ENCODE data around the gene FSTL4.
"Not testable (repeated sequence)": the region's sequence is repeated elsewhere in the genome, so short reads cannot be mapped to it uniquely, and the experiment has no call there.

The FSTL4 gene

DNA sequence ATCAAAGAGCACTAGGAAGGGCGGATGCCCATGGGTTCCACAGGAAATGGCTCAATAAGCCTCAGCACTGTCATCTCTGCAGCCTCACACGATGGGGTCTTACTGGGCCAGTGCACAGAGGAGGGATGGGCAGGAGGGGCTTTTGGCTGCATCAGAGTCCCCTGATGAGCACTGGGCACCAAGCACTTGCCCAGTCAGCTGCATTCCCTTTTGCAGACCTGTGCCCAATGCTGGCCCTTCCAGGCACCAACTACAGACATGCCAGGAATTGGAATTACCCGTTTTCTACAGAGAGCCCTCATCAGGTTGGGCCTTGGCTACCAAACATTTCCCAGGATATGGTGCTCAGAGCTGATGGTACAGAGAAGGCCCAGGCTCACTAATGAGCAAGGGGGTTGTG lies 378.1 kb downstream of the FSTL4 start:
- DNase-seq, result no peak

DNA sequence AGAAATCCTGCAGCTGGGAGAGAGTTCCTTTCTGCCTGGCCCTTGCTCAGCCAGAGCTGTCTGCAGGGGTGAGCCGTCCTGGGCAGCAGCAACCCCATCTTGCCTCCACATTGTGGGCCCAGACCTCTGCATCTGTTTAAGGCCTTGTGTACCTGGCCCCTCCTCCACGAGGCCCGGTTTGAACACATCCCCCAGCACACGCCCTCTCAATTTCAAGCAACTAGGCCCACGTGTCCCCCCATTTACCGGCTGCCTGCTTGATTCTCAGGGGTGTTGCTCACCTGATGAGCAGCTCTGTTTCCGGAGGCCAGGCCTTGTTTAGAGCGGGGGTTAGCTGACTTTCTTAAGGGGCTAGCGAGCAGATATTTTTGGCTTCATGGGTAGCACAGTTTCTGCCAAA lies 378.7 kb downstream of the FSTL4 start:
- no peak for DNase-seq

DNA sequence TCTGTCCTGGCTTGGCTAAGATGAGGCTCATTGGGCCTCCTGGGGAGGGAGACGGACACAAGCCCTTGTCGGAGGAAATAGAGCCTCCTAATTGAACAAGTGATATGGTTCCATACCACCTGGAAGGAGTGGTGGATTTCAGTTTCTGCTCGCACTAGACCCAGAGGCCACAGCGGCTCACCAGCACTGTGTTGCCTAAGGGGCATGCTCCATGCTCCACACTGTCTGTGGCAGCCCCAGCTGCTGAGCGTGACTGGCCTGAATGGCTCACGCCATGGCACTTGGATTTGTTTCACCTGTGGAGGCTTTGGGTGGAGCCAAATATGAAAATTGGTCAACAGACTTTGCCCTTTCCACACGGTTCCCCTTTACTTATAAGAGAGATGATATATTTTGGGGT lies 379.4 kb downstream of the FSTL4 start:
- DNase-seq, result no peak

DNA sequence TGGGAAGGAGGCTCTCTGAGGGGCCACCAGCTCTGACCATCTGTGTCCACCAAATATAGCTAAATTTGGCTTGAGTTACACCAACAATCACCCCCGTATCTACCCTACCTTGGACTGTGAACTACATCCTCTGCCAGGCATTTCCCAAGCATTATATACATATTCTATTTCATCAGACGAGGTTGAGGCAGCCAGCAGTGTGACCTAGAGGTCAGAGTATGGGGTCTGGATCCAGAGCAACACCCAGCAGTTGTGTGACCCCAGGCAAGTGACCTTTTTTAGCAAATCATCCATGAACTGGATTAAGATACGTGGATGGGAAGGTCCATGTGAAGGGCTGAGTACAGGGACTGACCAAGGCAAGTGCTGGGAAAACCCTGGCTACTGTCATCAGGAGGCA lies 379.9 kb downstream of the FSTL4 start:
- no peak for DNase-seq

DNA sequence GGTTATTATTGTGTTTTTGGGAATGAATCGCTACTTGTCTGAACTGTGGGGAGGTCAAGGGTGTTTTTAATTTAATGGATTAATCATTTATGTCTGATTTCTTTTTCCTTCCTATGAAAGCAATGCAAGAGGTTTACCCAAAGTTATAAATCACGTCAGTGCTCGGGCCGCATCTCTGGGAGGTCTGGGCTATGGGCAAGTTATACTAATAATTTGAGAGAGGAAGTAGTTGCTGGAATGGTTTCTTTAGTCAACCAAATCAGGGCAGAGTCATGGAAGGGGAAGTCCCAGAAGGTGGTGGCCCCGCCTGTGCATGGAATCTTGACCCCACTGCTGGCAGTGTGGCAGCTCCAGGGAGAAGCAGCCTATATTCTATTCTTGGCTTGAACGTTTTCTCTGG lies 380.3 kb downstream of the FSTL4 start:
- DNase-seq, result no peak

DNA sequence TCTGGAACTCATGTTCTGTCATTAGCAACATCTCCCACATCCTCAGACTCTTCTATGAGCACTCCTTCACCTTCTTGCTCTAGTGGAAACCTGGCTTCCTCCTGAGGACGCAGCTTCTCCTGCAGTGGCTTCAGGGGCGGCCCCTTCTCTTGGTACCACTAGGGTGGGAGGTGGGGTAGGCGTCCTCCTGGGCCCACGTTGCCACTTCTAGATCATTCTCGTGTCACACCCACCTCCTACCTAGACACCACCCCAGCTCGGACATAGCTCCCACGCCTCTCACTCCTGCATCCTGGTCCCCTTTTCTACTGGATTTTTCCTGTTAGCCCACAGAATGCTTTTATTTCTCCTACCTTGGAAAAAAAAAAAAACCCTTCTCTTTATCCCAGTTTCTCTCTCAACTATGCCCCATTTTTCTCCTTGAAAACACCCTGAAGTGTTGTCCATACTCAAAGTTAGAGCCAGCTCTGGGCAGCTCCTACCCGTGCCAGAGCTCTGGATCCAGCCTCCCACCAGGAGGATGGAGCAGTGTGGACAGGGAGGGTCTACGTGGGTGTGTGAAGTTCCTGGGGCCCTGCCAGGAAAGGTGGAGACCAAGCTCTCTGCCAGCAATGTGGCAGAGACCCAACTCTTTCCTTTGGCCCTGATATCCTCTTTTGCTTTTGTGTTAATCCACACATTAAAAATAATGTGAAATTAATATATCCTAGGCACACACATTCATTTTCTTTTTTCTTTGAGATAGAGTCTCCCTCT lies 381.3 kb downstream of the FSTL4 start:
- peak; percentile 21 for DNase-seq

DNA sequence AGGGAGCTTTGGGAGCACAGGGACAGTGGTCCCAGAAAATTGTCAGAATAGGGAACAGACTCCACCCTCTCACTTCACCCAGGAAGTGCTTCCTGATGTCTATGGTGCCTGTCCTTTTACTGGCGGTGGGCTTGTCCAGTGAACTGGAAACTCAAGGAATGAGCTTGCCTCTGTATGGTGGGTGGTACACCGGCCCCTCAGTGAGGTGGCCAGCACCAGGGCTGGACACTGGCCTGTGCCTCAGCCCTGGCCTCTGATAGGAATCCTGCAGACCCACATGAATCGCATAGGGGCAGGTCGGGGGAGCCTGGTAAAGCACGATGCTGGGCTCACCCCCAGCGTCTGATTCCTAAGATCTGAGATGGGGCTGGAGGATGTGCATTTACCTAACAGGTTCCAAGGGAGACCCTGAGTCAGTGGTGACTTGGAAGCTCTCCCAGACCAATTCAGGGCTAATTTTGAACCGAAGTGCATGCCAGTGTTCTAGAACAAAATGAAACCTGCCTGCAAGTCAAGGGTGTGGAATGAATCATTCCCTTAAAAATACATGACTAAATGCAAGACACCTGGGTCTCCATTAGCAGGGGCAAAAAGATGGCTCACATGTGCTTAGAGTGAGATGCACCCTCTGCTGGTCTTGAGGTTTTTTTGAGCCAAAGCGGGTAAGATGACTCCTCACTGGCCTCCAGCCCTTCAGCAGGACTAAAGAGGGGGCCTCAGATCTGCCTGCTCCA lies 382.2 kb downstream of the FSTL4 start:
- DNase-seq, result no peak

DNA sequence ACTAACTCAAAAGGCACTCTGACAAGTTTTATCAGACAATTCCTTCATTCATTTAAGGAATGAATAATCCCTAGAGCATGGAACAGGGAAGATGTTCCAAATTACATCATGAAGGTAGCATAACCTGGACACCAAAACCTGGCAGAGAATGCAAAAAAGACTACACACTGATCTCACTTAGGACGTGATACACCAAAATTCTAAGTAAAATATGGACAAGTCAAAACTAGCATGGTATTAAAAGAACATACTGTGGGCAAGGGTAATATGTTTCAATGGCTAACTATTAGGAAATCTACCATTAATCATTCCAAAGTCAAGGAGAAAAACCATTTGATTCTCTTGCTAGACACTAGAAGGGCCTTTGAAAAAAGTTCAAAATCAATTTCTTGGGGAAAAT lies 384.0 kb downstream of the FSTL4 start:
- DNase-seq, result no peak

DNA sequence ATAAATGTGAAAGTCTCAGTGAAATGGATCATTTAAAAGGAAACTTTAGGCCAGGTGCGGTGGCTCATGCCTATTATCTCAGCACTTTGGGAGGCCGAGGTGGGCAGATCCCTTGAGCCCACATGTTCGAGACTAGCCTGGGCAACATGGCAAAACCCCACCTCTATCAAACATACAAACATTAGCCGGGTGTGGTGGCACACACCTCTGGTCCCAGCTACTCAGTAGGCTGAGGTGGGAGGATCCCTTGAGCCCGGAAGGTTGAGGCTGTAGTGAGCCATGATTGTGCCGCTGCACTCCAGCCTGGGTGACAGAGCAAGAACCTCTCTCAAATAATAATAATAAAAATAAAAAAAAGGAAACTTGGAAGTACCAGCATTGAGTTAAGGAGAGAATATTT lies 384.4 kb downstream of the FSTL4 start:
- DNase-seq, result no peak

DNA sequence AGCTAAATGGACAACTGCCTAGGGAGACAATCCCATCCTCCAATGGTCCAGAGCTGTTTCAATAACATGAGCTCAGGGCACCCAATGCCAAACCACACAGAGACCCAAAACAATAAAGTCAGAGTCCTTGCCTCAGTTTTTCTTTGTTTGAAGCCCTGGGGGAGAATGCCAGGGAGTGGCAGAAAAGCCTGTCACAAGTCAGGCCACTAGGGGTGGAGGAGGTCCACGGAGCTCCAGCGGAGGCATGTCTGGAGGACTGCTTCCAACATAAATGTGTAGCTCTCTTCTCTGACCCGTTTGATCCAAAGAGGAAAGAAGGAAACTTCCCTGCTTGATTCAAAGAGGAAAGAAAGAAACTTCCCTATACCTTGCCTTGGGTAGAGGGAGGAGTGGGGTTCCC lies 385.3 kb downstream of the FSTL4 start:
- no peak for DNase-seq

DNA sequence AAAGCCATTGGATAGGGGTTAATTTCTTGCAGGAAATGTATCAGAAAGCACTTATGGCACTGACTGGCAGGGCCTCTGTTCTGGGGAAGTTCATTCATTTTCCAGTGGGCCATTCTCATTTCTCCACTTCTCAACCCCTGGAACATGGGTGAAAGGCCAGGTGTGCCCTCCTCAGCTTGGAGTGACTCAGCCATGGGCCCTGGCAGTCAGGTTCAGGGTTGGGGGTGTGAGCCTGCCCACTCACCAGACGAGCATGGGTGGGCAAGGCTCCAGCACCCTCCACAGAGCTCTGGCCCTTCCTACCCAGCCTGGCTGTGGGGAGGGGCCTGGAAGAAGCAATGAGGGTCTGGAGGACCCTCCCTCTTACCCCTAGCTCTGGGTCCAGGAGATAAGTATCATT lies 386.2 kb downstream of the FSTL4 start:
- no peak for DNase-seq

DNA sequence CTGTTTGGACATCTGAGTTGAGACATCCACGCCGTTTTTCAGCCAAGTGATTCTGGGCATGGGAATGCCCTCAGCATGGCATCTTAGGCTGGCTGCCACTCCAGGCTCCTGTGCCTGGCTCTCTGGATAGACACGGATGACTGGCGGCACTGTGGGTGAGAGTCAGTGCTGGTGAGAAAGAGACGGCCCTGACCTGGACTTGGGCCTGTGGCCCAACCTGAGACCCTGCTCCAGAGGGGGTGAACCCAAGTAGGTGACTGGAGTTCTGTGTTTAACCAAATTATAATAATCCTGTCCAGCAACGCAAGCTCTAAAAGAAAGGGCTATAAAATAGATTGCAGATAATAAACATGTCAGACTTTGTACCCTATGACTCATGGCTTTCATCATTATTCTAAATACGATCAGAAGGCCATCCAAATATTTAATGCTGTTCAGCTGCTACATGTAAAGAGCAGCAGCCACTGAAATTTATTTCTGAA lies 386.6 kb downstream of the FSTL4 start:
- DNase-seq, result peak; percentile 33

DNA sequence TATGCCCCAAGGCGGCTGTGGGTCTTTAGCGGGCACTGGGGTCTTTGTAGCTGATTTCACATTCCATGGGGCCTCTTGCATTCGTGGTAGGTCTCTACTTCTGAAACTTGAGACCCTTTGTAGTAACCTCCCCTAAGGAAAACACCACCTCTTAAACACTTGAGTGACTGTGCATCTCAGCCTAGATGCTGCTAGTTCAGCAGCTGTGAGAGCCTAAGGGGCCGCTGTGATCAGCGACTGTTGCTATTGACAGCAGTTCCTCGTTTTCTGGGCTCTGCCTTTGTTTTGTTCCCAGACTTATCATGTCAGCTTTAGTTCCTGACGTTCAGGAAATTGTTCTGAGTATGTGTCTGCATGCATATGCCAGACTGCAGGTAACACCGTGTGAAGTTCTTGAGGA lies 389.4 kb downstream of the FSTL4 start:
- DNase-seq, result no peak

DNA sequence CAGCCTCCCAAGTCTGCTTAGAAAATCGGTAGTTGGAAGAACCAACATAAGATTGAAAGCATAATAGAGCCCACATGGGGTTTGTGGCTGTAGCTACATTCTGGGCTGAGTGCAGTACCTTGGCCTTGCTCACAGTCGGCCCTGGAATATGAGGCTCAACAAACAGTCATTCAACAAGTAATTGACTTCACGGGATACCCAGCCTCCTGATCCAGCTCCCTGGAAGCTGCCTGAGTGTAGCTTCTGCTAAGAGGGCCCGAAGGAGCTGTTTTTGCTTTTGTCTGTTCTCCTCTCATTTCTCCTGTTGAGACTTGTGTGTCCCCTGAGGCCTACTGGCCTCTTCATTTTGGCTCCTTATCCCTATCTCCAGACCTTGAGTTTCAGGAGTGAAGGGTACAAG lies 389.8 kb downstream of the FSTL4 start:
- no peak for DNase-seq

DNA sequence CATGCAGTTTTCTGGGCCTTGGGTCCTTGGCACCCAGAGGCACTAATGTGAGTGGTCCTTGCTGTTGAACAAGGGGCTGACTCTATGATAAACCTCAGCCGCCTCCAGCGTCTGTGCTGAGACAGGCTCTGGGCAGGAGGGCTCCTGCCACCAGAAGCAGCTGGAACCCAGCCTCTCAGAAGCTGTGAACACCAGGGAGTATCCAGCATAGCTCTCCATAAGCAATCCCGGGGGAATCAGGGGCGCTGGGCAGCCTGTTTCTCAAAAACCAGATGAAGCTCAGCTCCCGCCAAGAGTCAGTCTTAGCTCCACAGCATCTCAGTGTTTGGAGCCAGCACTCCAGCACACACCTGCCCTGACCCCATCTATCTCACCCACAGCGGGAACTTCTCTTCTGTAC lies 390.3 kb downstream of the FSTL4 start:
- no peak for DNase-seq

DNA sequence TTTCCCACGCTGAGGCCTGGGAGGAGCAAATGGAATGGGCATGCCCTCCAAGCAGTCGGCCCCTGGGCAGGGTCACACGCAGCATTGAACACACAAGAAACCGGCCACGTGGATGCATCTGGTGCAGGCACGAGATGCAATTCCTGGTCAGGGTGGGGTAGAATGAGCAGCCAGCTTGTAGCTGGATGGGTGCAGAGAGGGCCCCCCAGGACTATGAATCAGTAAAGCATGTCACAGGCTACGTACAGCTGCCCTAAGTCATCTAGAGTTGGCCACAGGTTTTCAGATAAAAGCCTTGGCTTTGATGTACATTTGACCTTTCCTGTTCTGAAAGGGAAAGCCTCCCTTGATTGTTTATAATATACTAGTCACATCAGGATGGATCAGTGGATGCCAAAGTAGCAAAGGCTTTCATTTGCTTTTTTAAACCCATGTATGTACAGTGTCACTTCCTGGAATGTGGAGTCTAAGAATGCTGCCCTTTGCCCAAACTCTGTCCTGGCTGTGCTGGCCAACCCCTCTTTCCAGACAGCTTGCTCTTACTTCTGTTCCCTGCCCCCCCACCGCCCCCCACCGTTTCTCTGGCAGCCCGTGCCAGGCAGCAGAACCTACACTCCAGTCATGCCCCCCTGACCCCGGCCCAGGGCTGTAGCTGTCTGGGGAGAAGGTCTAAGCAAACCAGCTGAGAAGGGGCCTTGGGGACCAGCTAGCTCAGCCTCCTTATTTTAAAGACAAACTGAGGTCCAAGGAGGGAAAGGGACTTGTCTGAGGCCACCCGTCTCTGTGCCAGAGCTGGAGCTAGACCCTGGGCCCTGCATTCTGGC lies 391.3 kb downstream of the FSTL4 start:
- DNase-seq, result no peak

DNA sequence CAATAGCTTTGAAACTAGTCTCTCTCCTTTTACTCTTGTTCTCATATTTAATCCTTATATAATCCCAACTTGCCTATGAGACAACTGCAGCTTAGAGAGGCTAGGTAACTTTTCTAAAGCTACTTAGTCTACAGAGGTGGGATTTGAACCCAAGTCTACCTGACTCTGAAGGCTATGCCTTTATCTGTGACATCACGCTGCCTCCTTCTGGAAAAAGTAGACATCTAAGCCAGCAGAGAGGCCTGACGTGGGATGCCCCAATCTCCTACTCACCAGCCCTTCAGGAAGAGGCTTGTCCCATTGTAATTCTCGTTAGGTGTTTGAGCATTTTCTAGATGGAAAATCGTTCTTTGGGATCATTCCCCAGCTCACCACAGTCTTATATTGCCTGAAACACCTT lies 393.0 kb downstream of the FSTL4 start:
- no peak for DNase-seq

DNA sequence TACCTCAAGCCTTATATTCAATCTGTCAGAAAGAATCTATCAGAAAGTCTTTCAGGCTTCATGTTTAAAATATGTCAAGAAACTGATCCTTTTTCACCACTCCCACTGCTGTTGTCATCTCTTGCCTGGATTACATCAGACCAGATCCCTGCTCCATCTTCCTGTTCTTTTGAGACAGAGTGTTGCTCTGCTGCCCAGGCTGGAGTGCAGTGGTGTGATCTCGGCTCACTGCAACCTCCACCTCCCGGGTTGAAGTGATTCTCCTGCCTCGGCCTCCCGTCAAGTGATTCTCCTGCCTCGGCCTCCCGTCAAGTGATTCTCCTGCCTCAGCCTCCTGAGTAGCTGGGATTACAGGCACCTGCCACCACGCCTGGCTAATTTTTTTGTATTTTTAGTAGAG lies 396.2 kb downstream of the FSTL4 start:
- DNase-seq, result not testable (repeated sequence)

DNA sequence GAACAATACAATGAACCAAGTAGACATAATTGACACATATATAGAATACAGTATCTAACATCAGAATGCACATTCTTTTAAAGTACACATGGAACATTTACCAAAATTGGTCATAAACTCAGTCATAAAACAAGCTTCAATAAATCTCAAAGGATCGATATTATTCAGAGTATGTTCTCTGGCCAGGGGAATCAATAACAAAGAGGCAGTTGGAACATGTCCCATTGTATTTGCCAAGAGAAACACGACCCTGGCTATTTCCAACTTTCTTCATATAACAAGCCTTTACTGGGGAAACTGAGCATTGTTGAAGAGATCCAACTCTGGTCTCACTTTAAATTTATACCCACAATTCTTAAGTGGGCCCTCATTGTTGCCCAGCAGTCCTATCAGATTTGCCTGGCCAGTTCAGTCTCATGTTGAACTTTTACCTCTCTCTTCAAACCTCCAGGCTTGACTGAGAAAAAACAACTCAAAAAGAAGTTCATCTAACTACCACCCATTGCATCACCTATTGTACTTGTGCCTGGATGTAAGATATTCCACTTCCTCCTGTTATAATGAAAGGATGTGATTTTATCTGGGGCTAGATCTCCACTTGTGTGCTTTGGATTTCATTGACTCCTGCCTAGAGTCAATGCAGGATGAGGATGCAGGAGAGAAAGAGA lies 398.1 kb downstream of the FSTL4 start:
- no peak for DNase-seq

DNA sequence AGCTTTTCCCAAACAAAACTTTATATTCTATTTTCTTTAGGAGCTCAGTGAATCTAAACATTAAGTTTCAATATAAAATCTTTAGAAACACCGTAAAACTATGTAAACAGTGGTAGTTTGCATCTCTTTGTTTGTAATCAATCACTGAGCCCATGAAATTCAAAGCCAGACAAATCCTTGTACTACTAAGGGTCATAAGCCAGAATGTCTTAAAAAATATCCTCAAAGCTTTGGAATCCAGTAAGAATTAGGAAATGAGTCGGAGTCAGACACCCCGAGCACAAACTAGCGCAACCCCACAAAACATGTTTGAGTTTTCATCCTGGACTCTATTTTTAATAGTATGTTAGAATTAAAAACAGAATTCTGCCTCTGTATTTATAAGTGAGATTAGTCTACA lies 406.7 kb downstream of the FSTL4 start:
- no peak for DNase-seq

DNA sequence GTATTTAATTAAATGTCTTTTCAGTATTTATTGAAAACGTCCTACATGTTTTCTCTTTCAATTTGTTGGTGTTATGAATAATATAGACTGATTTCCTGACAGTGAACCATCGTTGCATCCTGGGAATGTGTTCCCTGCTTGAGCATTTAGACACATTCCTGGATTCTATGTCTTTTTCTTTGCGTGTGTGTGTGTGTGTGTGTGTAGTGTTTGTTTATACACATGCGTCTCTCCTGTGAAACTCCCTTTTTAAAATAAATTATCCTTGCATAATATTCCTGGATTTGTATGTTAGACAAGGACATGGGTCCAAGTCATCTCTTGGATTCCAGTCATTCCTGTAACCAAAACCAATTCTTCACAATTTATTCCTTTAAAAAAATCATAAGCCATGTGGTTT lies 407.1 kb downstream of the FSTL4 start:
- DNase-seq, result no peak

DNA sequence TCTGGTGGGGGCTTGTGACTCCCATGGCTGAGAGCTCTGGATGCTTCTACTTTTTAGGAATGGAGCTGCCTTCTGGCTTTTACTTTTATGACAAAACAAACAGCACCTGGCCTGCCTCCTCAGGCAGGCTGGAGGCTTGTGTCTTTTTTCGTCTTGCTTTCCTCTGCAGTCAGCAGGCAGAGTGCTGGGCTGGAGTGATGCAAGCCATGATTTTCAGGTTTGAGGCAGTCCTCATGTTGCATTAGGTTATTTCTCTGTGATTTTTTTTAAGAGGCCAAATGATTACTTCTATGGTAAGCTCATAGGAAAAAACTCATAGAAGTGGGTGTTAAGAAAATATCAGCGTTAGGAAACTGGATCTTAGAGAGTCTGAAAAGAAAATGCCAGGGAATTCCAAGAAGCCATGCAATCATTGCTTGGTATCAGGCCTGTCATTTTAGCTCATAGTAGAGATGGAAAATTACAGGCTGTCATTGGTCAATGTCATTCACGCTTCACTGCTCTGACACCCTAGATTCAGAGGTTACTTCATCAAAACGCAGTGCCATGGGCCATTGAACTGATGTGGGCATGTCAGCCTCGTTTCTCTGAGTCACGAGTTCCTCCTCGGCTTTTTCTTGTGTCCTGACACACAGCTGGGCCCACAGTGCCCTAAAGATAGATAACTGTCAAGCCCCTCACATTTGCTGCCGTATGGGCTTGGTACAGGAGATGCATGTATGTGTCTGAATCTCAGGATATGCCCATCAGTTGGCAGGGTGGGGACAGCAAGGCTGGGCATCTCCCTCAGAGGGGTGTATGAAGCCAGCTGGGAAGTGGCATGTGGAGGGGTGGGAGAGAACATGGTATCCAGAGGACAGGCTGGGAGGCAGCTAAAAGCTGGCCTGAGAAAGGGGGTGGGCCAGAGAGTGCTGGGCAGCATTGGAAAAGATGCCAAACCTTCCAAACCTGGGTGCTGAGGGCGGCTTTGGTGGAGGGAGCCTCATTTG lies 408.7 kb downstream of the FSTL4 start:
- peak; percentile 30 for DNase-seq
